KG1 (cell line): ENCODE results near the gene INPP5D.
"Not testable (repeated sequence)": the region's sequence is repeated elsewhere in the genome, so short reads cannot be mapped to it uniquely, and the experiment has no call there.

Experiments
- DNase-seq: peaks from one replicate; lab custom pipeline; 2025; lab: John Stamatoyannopoulos, UW

Gene INPP5D

DNA sequence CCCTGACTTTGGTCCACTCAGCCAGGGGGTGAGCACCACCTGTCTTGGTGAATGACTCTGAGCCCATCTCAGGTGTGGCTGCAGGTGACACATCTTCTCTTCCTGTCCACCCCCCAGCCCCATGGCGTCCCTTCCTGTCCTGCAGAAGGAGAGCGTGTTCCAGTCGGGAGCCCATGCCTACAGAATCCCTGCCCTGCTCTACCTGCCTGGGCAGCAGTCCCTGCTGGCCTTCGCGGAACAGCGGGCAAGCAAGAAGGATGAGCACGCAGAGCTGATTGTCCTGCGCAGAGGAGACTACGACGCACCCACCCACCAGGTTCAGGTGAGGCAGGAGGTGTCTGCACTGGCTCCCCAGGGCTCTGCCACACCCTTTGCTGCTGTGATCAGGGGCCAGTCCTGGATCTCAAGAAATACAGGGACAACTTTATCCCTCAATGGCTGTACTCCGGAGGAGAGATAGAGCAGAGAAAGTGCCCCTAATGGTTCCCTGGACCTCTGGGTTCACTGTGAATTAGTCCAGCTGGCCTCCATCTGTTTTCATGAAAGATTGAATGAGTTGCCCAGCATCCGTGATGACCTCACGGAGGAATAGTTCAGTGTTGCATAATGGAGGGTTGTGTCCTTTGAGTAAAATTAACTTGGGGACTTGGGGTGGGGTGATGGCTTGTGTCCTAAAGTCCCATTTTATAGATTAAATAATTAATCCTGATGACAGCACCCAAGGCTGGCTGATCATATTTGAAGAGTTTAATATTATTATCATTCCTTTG is 27.4 kb upstream of the INPP5D start, which contains the start of gene NEU2:
NEU2 (plus strand) TSS at position 122 of the 770 bp plus-strand sequence; CDS start at position 122, 0 bp downstream.
- no peak for DNase-seq

DNA sequence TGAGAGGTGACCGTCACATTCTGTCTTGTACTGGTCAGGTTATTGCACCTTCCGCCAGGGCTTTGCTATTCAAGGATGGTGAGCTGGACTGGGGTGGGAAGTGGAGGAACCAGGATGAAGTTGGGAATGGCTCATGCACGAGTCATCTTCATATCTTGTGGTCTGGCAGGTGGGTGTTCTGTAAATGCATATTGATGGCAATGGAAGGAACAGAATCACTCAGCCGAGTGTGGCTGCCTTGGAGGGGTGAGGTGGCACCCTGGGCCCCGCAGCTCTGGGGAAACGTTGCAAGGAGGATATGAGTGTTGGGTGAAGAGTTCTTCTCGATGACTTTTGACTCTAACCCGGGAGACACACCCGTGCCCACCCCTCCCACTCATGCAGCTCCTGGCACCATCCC is 26.5 kb upstream of the INPP5D start:
- DNase-seq: no peak

- no peak for DNase-seq
Observed at GRCh38 chr2:233034091-233034882, 25.9 kb upstream of the INPP5D start.

DNA sequence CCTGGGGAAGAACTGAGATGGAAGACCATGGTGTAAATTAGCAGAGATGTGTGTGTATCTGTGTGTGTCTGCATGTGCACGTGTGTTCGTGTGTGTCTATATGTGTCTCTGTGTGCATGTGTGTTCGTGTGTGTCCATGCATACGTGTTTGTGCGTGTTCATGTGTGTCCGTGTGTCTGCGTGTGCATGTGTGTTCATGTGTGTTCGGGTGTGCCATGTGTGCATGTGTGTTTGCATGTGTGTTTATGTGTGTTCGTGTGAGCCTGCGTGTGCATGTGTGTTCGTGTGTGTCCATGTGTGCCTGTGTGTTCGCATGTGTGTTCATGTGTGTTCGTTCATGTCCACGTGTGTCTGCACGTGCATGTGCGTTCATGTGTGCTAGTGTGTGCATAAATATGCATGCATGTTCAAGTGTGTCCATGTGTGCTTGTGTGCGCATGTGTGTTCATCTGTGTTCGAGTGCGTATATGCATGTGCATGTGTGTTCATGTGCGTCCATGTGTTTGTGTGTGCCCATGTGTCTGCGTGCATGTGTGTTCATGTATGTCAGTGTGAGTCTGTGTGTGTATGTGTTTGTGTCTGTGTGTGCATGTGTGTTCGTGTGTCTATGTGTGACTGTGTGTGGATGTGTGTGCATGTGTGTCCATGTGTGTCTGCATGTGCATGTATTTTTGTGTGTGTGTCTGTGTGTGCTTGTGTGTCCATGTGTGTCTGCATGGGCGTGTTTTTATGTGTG is 24.5 kb upstream of the INPP5D start:
- no peak for DNase-seq

- no peak for DNase-seq
Observed at GRCh38 chr2:233036162-233036838, 23.8 kb upstream of the INPP5D start.

DNA sequence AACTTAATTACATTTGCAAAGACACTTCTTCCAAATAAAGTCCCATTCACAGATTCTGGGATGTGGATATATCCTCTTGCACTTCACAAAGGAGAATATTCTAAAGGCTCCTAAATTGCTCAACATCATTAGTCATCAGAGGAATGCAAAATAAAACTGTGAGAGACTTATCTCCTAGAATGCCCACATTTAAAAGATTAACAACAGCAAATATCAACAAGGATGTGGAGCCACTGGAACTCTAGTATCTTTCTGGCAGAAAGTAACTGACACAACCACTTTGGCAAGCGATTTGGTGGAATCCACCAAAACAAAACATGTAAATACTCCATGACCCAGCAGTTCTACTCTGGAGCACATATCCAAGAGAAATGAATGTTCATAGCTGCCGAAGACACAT is 23.1 kb upstream of the INPP5D start:
- no peak for DNase-seq

GRCh38 chr2:233039212-233039845 is 20.8 kb upstream of the INPP5D start:
- DNase-seq: no peak

DNA sequence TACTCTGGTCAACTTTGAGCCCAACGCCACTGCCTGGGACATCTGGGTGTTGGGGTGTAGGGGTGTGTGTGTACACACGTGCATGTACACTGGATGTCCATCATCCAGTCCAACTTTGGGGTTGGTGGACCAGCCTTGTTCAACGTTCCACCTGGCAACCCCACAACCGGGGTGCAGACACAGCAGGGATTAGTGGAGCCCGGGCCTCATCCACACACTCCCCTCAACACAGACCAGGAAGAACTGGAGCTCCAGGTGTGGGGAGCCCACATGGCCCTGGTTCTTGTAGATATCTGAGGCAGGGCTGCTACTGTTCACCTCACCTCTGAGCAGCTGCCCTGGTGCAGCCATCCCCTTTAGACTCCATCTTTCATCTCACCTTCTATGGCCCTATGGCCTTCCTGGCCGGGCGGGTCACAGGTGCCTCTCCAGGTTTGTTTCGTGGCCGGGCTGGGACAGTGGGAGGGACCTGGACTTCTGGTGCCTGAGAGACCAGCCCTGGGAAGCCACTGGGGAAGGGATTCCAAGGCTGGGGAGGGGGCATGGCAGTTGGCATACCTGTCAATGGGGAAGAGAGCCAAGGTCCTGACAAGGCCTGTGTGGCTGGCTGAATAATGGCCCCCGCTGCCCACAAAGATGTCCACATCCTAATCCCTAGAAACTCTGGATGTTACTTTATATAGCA is 20.2 kb upstream of the INPP5D start:
- no peak for DNase-seq

- no peak for DNase-seq
Observed at GRCh38 chr2:233040571-233040970, 19.6 kb upstream of the INPP5D start.

GRCh38 chr2:233041722-233042323 is 18.3 kb upstream of the INPP5D start:
- DNase-seq: no peak

- DNase-seq: no peak
Observed at GRCh38 chr2:233042549-233042948, 17.6 kb upstream of the INPP5D start.

GRCh38 chr2:233044974-233045605 is 15.1 kb upstream of the INPP5D start:
- no peak for DNase-seq

GRCh38 chr2:233047206-233047605 is 12.9 kb upstream of the INPP5D start:
- DNase-seq: no peak

- no peak for DNase-seq
Observed at GRCh38 chr2:233047667-233048066, 12.5 kb upstream of the INPP5D start.

- DNase-seq: no peak
Observed at GRCh38 chr2:233048569-233049193, 11.5 kb upstream of the INPP5D start.

DNA sequence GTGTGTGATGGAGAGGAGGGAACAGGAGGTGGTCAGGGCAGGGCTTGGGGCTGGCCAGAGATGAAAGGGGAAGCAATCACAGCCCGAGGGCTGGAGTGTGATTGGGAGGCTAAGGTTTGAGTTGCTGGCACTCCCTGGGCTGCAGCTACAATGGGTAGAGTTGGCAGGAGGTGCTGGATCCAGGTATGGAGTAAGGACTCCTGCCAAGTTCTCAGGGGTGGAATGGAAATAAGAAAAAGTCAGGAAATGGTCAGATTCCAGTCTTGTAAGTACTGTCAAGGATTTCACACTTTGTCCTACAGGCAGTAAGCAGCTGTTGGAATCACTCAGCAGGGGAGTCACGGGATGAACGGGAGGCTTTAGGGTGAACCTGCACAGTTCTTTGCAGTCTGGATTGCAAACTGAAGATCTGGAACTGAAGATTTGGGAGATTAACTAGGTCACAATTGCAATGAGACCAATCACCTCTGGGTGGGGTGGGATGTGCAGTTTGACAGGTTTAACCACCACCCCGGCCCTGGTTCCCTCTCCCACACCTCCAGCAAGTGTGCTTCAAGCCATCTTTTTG is 10.9 kb upstream of the INPP5D start:
- no peak for DNase-seq

DNA sequence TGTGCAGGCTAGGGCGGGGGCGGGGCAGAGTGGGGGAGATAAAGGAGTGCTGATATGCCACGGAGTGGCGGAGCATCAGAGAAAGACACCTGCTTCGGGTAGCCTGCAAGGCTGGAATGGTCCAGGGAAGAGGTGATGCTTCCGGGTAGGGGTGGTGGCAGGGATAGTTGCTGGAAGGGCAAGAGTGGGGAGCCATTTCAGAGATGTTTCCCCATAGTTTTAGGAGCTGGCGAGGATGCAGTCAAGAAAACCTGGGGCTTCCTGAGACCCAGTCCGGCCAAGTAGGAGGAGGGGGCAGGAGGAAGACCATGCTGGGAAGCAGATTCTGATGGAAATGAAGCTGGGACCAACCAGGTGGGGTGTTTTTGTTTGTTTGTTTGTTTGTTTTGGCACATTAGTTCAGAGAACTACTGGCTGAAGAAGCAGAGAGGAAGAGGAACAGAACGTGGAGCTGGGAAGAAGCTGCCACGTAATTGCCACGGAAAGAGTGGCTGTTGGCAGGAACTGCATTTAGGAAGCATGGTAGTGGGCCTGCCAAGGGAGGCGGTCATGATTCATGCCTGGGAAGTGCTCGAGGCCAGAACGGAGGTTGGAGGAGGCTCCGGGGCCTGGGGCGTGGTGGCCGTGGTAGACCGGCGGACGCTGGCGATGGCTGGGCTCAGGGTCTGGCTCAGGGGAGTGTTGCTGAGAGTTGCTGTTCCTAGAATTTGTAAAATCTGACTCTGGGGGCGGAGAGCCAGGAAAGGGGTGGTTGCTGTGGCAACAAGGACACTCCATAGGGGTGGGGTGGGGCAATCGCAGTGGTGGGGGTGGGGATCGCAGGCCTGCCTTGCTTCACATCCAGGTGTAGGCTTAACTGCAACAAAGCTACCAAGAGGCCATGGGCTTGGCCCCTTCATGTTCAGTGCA is 8.6 kb upstream of the INPP5D start:
- no peak for DNase-seq

- not testable (repeated sequence) for DNase-seq
Observed at GRCh38 chr2:233052517-233052916, 7.6 kb upstream of the INPP5D start.
